Activated B cell treated with CpG ODN at 0.5 μM for 24 hours (primary cell): ENCODE measurements around the gene MUSTN1. TPM values are rescaled to one million over a fixed set of nuclear protein-coding genes. Genes with fewer than 3 reads are reported as not detected.

Source experiments
- ATAC-seq: fragments of 200-7000 bp; cut with Tn5 transposase; one replicate; pipeline ENCODE4 v1.10.0; 2021; ENCODE audit warnings: low read depth, mild to moderate bottlenecking, moderate library complexity
- CTCF ChIA-PET: fragments of 350-600 bp; sonication (Branson Sonifier 250); formaldehyde crosslinking; loops from one replicate; lab custom pipeline; 2021; ENCODE audit warnings: antibody characterized with exemption; lab: Charles Lee
- POLR2A ChIA-PET: fragments of 350-600 bp; sonication (Branson Sonifier 250); formaldehyde crosslinking; loops from one replicate; lab custom pipeline; 2021; ENCODE audit warnings: antibody characterized with exemption; lab: Charles Lee
- DNase-seq: peaks from one replicate; pipeline ENCODE4 v3.0.0; 2022
- H3K27ac Mint-ChIP-seq: one replicate; pipeline ENCODE4 v1.8.0; 2020; ENCODE audit warnings: mixed read lengths
- H3K27me3 Mint-ChIP-seq: one replicate; pipeline ENCODE4 v1.8.0; 2021; ENCODE audit warnings: mixed read lengths
- H3K36me3 Mint-ChIP-seq: one replicate; pipeline ENCODE4 v1.8.0; 2021; ENCODE audit warnings: low read depth, mixed read lengths
- H3K4me1 Mint-ChIP-seq: one replicate; pipeline ENCODE4 v1.8.0; 2021; ENCODE audit warnings: mixed read lengths
- H3K4me3 Mint-ChIP-seq: one replicate; pipeline ENCODE4 v1.8.0; 2020; ENCODE audit warnings: mild to moderate bottlenecking, mixed read lengths
- H3K9me3 Mint-ChIP-seq: one replicate; pipeline ENCODE4 v1.8.0; 2020; ENCODE audit warnings: mixed read lengths
- CTCF ChIP-seq: fragments of 200-600 bp; IDR thresholded peaks from one replicate; pipeline ENCODE4 v1.8.0; 2022; ENCODE audit warnings: antibody characterized with exemption, mild to moderate bottlenecking
- intact Hi-C: fragments of 100-400 bp; cut with micrococcal nuclease; formaldehyde crosslinking; loops from one replicate; pipeline ENCODE4 v1.15.1; 2024
- total RNA-seq: library from RNA; stranded (reverse); gene quantifications from 2 replicates; pipeline ENCODE4 v1.2.3, GENCODE V29; 2022

The MUSTN1 gene
- total RNA-seq, 1 donor from 2014 or later: 1.6 TPM

GRCh38 chr3:52790337-52790736, 44.5 kb downstream of the MUSTN1 start:
- no peaks in the 10 kb centered on the region for H3K27me3 Mint-ChIP-seq
- ChIA-PET CTCF (no interaction called here), POLR2A (no interaction called here)
- no peak for ATAC-seq
- TF ChIP-seq CTCF: no peak
- no peaks in the 10 kb centered on the region for H3K9me3 Mint-ChIP-seq
- no peaks in the 10 kb centered on the region for H3K4me1 Mint-ChIP-seq
- intact Hi-C loops: no loop called here
- no peaks in the 10 kb centered on the region for H3K36me3 Mint-ChIP-seq
- no peak for DNase-seq
- no peak overlapping the region for H3K27ac Mint-ChIP-seq
- no peak overlapping the region for H3K4me3 Mint-ChIP-seq

DNA sequence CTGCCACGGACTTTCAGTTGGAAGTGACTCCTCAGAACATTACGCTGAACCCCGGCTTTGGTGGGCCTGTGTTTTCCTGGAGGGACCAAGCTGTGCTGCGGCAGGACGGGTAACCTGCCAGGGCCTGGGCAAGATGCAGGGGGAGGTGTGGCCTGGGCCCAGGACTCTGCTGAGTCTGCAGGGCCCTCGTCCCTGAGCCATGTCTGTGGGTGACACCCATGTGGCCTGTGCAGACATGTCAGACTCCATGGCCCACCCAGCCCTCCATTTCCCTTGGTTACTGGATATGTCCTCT, 45.1 kb downstream of the MUSTN1 start:
- no peak for TF ChIP-seq CTCF
- no peaks in the 10 kb centered on the region for H3K4me1 Mint-ChIP-seq
- POLR2A ChIA-PET: no interaction called here
- CTCF ChIA-PET: no interaction called here
- DNase-seq (no peak), ATAC-seq (no peak)
- intact Hi-C loops: no loop called here
- no peak overlapping the region for H3K4me3 Mint-ChIP-seq
- H3K27me3 Mint-ChIP-seq: no peaks in the 10 kb centered on the region
- no peak overlapping the region for H3K27ac Mint-ChIP-seq
- H3K36me3 Mint-ChIP-seq: no peaks in the 10 kb centered on the region
- H3K9me3 Mint-ChIP-seq: no peaks in the 10 kb centered on the region

DNA sequence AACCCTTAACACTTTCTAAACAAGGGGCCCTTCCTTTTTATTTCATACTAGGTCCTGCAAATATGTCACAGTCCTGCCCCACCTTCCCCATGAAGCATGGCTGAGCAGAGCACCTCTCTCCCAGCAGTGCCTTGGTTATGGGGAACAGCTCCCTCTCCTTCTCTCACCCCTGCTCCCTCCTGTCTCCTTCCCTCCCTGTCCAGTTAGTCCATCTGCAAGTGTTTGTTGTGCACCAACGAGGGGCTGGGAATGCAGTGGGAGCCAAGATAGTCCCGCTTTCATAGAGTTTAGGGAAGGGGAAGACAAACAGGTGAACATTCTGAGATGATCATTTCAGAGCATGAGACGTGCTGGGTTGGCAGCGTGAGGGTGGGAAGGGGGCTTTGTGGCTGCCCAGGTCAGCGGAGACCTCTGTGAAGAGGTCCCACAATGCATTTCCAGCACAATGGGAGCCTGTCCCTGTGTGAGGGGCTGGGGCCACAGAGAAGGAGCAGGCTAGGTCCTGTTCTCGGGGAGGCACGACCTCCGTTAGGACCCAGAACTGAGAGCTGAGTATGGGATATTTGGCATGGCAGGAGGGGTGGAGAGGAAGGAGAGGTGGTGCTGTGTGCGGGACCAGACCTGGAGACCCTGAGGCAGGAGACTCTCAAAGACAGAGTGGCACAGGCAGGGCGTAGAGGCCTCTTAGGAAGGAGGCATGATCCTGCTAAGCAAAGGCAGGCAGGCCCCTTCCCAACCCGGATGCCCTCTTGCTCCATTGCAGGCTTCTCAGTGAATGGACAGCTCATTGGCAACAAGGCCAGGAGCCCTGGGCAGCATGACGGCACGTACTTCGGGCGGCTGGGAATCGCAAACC, 45.7 kb downstream of the MUSTN1 start:
- H3K36me3 Mint-ChIP-seq: no peaks in the 10 kb centered on the region
- no peak for TF ChIP-seq CTCF

DNA sequence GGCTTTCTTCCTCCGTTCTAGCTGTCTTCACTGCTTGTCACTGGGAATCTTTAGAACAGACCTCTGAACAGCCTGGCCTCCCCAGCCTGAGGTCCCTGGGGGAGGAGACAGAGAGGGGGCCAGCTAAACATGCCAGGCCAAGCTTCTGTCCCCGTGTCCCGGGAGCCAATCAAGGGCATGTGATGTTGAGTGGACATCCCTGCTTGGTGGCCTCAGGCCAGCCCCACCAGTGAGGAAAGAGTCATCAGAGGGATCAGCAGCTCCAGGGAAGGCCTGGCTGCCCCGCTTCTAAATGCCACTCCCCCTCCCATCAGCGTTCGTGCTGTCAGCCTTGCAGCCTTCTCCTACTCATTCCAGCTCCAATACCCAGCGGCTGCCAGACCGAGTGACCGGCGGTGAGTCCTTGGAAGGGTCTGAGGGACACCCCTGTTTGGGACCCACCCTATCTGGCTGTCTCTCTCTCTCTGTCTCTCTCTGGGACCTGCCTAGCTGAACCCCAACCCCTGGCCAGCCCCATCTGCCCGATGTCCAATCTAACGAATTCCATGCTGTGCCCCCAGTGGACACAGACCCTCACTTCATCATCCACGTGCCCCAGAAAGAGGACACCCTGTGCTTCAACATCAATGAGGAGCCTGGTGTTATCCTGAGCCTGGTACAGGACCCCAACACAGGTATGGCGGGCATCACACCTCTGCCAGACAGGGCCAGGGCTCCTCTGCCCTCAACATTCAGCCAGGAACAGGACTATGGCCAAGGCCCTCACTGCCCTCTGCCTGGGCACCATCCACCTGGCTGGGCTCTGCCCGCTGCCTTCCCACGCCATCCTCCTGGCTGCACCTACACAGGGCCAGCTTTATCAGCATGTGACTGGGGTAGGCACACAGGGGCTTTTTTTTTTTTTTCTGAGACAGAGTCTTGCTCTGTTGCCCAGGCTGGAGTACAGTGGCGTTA, 46.9 kb downstream of the MUSTN1 start:
- intact Hi-C loops: no loop called here
- no peaks in the 10 kb centered on the region for H3K27me3 Mint-ChIP-seq
- no peak overlapping the region for H3K27ac Mint-ChIP-seq
- no peaks in the 10 kb centered on the region for H3K9me3 Mint-ChIP-seq
- ATAC-seq (no peak), DNase-seq (no peak)
- ChIA-PET POLR2A (no interaction called here), CTCF (no interaction called here)
- H3K4me1 Mint-ChIP-seq: no peaks in the 10 kb centered on the region
- H3K36me3 Mint-ChIP-seq: no peaks in the 10 kb centered on the region
- TF ChIP-seq CTCF: no peak
- no peak overlapping the region for H3K4me3 Mint-ChIP-seq

More for the DNA sequence above, 45.7 kb downstream of the MUSTN1 start:
- ATAC-seq: no peak
- POLR2A ChIA-PET: no interaction called here
- Mint-ChIP-seq H3K27ac (no peak overlapping the region), H3K27me3 (no peaks in the 10 kb centered on the region), H3K9me3 (no peaks in the 10 kb centered on the region), H3K4me1 (no peaks in the 10 kb centered on the region), H3K4me3 (no peak overlapping the region)
- CTCF ChIA-PET: no interaction called here
- no peak for DNase-seq
- intact Hi-C loops: no loop called here

DNA sequence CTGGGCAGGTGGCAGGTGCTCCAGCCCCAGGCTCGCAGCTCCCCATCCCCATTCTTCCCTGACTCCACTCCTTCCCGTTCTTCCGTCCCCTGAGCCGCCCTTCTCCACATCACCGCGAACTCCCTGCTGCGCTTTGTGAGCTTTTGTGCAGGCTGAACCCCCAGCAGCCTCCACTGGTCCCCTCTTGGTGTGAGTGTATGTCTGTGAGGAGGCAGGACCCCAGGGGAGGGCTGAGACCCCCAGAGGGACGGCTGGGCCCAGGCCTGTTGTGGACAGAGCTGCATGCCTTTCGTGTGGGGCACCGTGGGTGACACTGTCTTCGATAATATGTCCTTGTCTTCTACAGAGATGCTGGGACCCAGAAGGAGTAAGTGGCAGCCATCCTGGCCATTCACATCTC, 47.6 kb downstream of the MUSTN1 start:
- H3K9me3 Mint-ChIP-seq: no peaks in the 10 kb centered on the region
- DNase-seq (no peak), ATAC-seq (no peak)
- intact Hi-C loops: no loop called here
- no peaks in the 10 kb centered on the region for H3K36me3 Mint-ChIP-seq
- no peak for TF ChIP-seq CTCF
- H3K27me3 Mint-ChIP-seq: no peaks in the 10 kb centered on the region
- H3K4me1 Mint-ChIP-seq: no peaks in the 10 kb centered on the region
- POLR2A ChIA-PET: no interaction called here
- no peak overlapping the region for H3K27ac Mint-ChIP-seq
- CTCF ChIA-PET: no interaction called here
- H3K4me3 Mint-ChIP-seq: no peak overlapping the region
